Measurements from ENCODE around the gene PAGE1.

Gene PAGE1

DNA sequence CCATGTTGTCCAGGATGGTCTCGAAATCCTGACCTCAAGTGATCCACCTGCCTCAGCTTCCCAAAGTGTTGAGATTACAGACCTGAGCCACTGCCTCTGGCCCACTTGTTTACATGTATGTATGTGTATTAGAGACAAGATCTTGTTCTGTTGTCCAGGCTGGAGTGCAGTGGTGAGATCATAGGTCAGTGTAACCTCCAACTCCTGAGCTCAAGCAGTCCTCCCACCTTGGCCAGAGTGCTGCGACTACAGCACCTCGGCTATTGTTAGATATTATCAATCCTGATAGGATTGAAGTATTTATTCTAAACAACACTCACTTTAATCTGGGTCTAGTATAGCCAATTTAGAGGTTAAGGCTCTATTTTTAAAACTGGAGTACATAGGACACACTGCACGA is 36.0 kb downstream of the PAGE1 start:
- no peak overlapping the region for H3K4me3 ChIP-seq (ENCODE audit: low read depth, low read length, poor library complexity, severe bottlenecking)
- TF ChIP-seq, protein P1, sequence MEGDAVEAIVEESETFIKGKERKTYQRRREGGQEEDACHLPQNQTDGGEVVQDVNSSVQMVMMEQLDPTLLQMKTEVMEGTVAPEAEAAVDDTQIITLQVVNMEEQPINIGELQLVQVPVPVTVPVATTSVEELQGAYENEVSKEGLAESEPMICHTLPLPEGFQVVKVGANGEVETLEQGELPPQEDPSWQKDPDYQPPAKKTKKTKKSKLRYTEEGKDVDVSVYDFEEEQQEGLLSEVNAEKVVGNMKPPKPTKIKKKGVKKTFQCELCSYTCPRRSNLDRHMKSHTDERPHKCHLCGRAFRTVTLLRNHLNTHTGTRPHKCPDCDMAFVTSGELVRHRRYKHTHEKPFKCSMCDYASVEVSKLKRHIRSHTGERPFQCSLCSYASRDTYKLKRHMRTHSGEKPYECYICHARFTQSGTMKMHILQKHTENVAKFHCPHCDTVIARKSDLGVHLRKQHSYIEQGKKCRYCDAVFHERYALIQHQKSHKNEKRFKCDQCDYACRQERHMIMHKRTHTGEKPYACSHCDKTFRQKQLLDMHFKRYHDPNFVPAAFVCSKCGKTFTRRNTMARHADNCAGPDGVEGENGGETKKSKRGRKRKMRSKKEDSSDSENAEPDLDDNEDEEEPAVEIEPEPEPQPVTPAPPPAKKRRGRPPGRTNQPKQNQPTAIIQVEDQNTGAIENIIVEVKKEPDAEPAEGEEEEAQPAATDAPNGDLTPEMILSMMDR (IDR thresholded peaks at IDR 0.05; ENCODE audit: low read length) = no peak
- no peak for TF ChIP-seq EZH2 (IDR thresholded peaks at IDR 0.05; ENCODE audit: borderline replicate concordance, low read length)
- no peak overlapping the region for H3K4me2 ChIP-seq (ENCODE audit: low read length)
- H3K27ac ChIP-seq (ENCODE audit: low read depth, low read length, poor library complexity, severe bottlenecking) = no peak overlapping the region
- no peak overlapping the region for H3K9ac ChIP-seq (ENCODE audit: low read length)
- H3K9me3 ChIP-seq (ENCODE audit: low read length) = no peaks in the 10 kb centered on the region
- H3K36me3 ChIP-seq (ENCODE audit: insufficient read depth, low read length) = no peaks in the 10 kb centered on the region
- H3F3A ChIP-seq (ENCODE audit: insufficient read depth, low read length) = no peaks in the 10 kb centered on the region
- H4K20me1 ChIP-seq (ENCODE audit: insufficient read depth, low read length) = no peaks in the 10 kb centered on the region
- H3K9me2 ChIP-seq (ENCODE audit: low read depth, low read length) = no peaks in the 10 kb centered on the region
- no peaks in the 10 kb centered on the region for H3K79me2 ChIP-seq (ENCODE audit: insufficient read depth, low read length)
- no peaks in the 10 kb centered on the region for H3K27me3 ChIP-seq (ENCODE audit: insufficient read depth, low read length)
- no peak overlapping the region for H2AFZ ChIP-seq (ENCODE audit: low read length)
- H3K4me1 ChIP-seq (ENCODE audit: insufficient read depth, low read length, severe bottlenecking) = no peaks in the 10 kb centered on the region

DNA sequence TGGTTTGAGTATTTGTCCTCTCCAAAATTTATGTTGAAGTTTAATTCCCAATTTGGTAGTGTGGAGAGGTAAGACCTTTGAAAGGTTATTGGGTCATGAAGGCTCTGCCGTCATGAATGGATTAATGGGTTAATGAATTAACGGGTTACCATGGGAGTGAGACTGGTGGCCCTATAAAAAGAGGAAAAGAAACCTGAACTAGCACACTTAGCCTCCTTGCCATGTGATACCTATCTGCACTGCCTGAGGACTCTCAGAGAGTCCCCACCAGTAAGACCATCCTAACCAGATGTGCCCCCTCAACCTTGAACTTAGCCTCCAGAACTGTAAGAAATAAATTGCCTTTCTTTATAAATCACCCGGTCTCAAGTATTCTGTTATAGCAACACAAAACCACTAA is 39.3 kb downstream of the PAGE1 start:
- Histone ChIP-seq H3K36me3 (ENCODE audit: insufficient read depth, low read length) (no peaks in the 10 kb centered on the region), H3K9me3 (ENCODE audit: low read length) (no peaks in the 10 kb centered on the region), H2AFZ (ENCODE audit: low read length) (no peak overlapping the region), H3K27me3 (ENCODE audit: insufficient read depth, low read length) (no peaks in the 10 kb centered on the region), H3K9ac (ENCODE audit: low read length) (no peak overlapping the region), H3K9me2 (ENCODE audit: low read depth, low read length) (no peaks in the 10 kb centered on the region), H3F3A (ENCODE audit: insufficient read depth, low read length) (no peaks in the 10 kb centered on the region), H4K20me1 (ENCODE audit: insufficient read depth, low read length) (no peaks in the 10 kb centered on the region), H3K79me2 (ENCODE audit: insufficient read depth, low read length) (no peaks in the 10 kb centered on the region), H3K4me3 (ENCODE audit: low read depth, low read length, poor library complexity, severe bottlenecking) (no peak overlapping the region), H3K4me2 (ENCODE audit: low read length) (no peak overlapping the region), H3K4me1 (ENCODE audit: insufficient read depth, low read length, severe bottlenecking) (no peaks in the 10 kb centered on the region), H3K27ac (ENCODE audit: low read depth, low read length, poor library complexity, severe bottlenecking) (no peak overlapping the region)
- no peak for TF ChIP-seq EZH2 (IDR thresholded peaks at IDR 0.05; ENCODE audit: borderline replicate concordance, low read length)
- TF ChIP-seq, protein P1 (IDR thresholded peaks at IDR 0.05; ENCODE audit: low read length) = no peak

DNA sequence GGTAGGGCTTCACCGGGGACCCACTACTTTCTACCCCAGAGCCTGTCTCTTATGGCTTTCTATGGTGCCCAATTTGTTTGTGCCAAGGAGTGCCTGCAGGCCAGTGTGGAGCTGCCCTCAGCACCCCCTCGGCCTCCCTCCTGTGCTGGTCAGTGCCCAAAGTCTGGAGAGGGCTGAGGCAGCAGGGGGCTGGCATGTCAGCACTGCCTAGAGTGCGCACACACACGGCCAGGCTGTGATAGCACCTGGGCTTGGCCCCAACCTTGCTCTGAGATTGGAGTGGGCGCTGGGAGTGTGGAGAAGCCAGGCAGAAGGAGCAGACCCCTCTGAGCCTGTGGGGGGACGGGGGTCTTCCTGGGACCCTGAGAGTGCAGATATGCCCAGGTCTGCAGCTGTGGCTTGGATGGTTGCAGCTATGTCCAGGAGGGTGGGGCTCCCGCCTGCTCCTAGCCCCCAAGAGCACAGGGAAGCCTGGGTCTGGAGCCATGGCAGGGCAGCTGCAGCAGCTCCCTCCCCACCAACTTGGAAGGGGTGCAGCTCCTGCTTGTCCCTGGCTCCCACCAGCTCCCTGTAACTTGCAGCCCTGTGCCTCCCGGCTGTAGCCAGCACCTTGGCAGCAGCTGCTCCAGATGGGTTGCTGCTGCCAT is 50.7 kb downstream of the PAGE1 start:
- Histone ChIP-seq H3K27ac (ENCODE audit: low read depth, low read length, poor library complexity, severe bottlenecking) (no peak overlapping the region), H3K9me2 (ENCODE audit: low read depth, low read length) (no peaks in the 10 kb centered on the region), H2AFZ (ENCODE audit: low read length) (no peak overlapping the region), H3K36me3 (ENCODE audit: insufficient read depth, low read length) (no peaks in the 10 kb centered on the region), H3F3A (ENCODE audit: insufficient read depth, low read length) (no peaks in the 10 kb centered on the region), H3K27me3 (ENCODE audit: insufficient read depth, low read length) (no peaks in the 10 kb centered on the region), H3K9ac (ENCODE audit: low read length) (no peak overlapping the region), H3K4me2 (ENCODE audit: low read length) (no peak overlapping the region), H3K79me2 (ENCODE audit: insufficient read depth, low read length) (no peaks in the 10 kb centered on the region), H3K9me3 (ENCODE audit: low read length) (no peaks in the 10 kb centered on the region), H4K20me1 (ENCODE audit: insufficient read depth, low read length) (no peaks in the 10 kb centered on the region), H3K4me3 (ENCODE audit: low read depth, low read length, poor library complexity, severe bottlenecking) (no peak overlapping the region), H3K4me1 (ENCODE audit: insufficient read depth, low read length, severe bottlenecking) (no peaks in the 10 kb centered on the region)
- TF ChIP-seq, protein P1 (IDR thresholded peaks at IDR 0.05; ENCODE audit: low read length) = no peak
- no peak for TF ChIP-seq EZH2 (IDR thresholded peaks at IDR 0.05; ENCODE audit: borderline replicate concordance, low read length)
